Pancreas (tissue), 10 donors: ENCODE measurements around the gene SMARCA4. TPM values are rescaled to one million over a fixed set of nuclear protein-coding genes. Genes with fewer than 3 reads are reported as not detected.

Source experiments
- ATAC-seq, 4 donors: fragments of 200-7000 bp; cut with Tn5 transposase; one replicate each; pipeline versions ENCODE4 v1.8.0 to v1.9.1; 2020; ENCODE audit warnings: mild to moderate bottlenecking in 4 of 4, moderate library complexity in 4 of 4
- DNase-seq, 6 donors: peaks; one replicate each; pipeline ENCODE4 v3.0.0-alpha.2; 2020
- FAIRE-seq: peaks from 2 replicates; lab custom pipeline; 2012; peaks lifted over from hg19 to GRCh38; lab: Jason Lieb, UNC
- H3K27ac ChIP-seq, 4 donors: fragments of 200-600 bp; sonication (generic); 1 replicate in 3 of 4; 2 replicates in 1 of 4; pipeline versions ENCODE4 v1.5.0 to v1.8.0; 2020
- H3K27me3 ChIP-seq, 4 donors: fragments of 200-600 bp; one replicate each; pipeline ENCODE4 v1.8.0; 2021
- H3K36me3 ChIP-seq, 3 donors: fragments of 200-600 bp; sonication (generic) in 1 of 3; one replicate each; pipeline versions ENCODE4 v1.5.0 to v1.8.0; 2020 to 2021
- H3K4me1 ChIP-seq, 3 donors: fragments of 200-600 bp; one replicate each; pipeline ENCODE4 v1.8.0; 2021
- H3K4me3 ChIP-seq, 4 donors: fragments of 200-600 bp; sonication (generic) in 2 of 4; one replicate each; pipeline versions ENCODE4 v1.5.0 to v1.8.0; 2020 to 2021
- H3K9me3 ChIP-seq, 4 donors: fragments of 200-600 bp; one replicate each; pipeline ENCODE4 v1.8.0; 2021
- CTCF ChIP-seq, 4 donors: fragments of 200-600 bp; sonication (generic) in 3 of 4; IDR thresholded peaks; one replicate each; pipeline versions ENCODE4 v1.5.0 to v1.8.0; 2021; ENCODE audit warnings: antibody characterized with exemption in 4 of 4
- WGBS, 2 donors: extraction: QIAGEN DNeasy Blood & Tissue Kit; methylation state at CpG; one replicate each; pipeline ENCODE4 v1.1.7; 2013; 5-methylcytosine and 5-hydroxymethylcytosine counted together
- intact Hi-C, 3 donors: fragments of 100-400 bp; cut with DNase I; formaldehyde crosslinking; loops; one replicate each; pipeline versions ENCODE4 v1.11.1 to v1.14.2; 2022
- polyA plus RNA-seq, 2 donors: library from polyadenylated mRNA; stranded (reverse); fragments of 200-250 nt; gene quantifications; one replicate each; pipeline ENCODE4 v1.2.3, GENCODE V29; 2013
- total RNA-seq, 6 donors: library from RNA; stranded (reverse); fragmentation: NEBNext Ultra II Directional in 4 of 6; extraction: Animal tissue kit (Norgen Biotek cat#: 25700) in 4 of 6; gene quantifications; one replicate each; pipeline versions ENCODE4 v1.2.1 to v1.2.4, GENCODE V29; 2021 to 2023
- donor health status: healthy with polysubstance abuse.
- donor health status: DM: no; HTN: no; CAD: no; lungs with moderate emphysema.
- donor health status: DM: no; HTN: no; CAD: no.
- donor health status: control.
- donor health status: control.
- donor health status: Bipolar disorder and iron deficiency.
- donor health status: DM: yes; HTN: yes; CAD: no.
- donor health status: DM: no; HTN: no; CAD: no.
- donor health status: DM: no; HTN: no; CAD: no.
- donor health status: DM: yes; HTN: yes; CAD: no.

Gene SMARCA4
- total and polyA plus RNA-seq, 8 donors = 28.7 to 77.8 (median 42.9) TPM

DNA sequence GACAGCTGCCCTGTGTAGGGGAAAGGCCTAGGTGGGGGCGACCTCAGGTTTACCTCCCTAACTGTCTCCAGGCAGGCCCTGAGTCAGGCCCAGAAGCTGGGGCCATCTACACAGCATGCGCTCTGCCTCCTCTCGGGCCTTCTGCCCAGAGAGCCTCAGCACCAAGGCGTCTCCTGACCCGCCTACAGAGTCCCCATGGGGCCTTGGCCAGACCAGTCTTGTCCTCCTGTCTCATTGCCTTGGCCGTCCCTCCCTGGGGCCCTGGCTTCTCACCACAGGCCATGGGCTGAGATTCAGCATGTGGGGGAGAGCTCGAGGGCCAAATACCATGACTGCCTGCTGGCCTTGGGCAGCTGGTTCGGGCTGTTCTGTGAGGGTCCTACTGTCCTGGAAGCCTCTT, 59.0 kb downstream of the SMARCA4 start:
- WGBS, 2 donors = 90 to 93% methylated on average over 8 of the region's 8 CpGs
- TF ChIP-seq CTCF (IDR thresholded peaks at IDR 0.05) = no peak
- Histone ChIP-seq H3K36me3 (peaks cover 0 to 66% (median 24%) of the 10 kb centered on the region in 3 donors), H3K9me3 (no peaks in the 10 kb centered on the region), H3K4me1 (no peaks in the 10 kb centered on the region), H3K4me3 (no peak overlapping the region), H3K27ac (no peak overlapping the region), H3K27me3 (no peaks in the 10 kb centered on the region)
- peak in 3 of 4 donors; percentile 14 to 26 (median 15) for ATAC-seq
- intact Hi-C loops = loop anchor here in 1 of 3 donors (10.0 kb wide), 1 partner anchor 85 kb away; no protein-coding TSS in a partner anchor
- FAIRE-seq = no peak
- DNase-seq = no peak

DNA sequence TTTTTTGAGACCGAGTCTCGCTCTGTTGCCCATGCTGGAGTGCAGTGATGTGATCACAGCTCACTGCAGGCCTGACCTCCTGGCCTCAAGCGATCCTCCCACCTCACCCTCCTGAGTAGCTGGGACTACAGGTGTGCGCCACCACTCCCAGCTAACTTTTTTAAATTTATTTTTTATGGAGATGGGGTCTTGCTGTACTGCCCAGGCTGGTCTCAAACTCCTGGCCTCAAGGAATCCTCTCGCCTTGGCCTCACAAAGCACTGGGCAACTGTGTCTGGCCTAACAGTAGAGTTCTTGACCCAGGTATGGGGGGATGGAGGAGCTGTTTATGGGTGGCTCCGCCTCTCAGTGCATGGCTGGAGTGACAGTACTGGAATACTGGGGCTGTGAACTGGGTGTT, 59.6 kb downstream of the SMARCA4 start:
- Histone ChIP-seq H3K9me3 (no peaks in the 10 kb centered on the region), H3K4me3 (no peak overlapping the region), H3K36me3 (peaks cover 0 to 66% (median 24%) of the 10 kb centered on the region in 3 donors), H3K27ac (no peak overlapping the region), H3K4me1 (no peaks in the 10 kb centered on the region), H3K27me3 (no peaks in the 10 kb centered on the region)
- ATAC-seq (no peak), FAIRE-seq (no peak), DNase-seq (no peak)
- TF ChIP-seq CTCF (IDR thresholded peaks at IDR 0.05) = no peak
- intact Hi-C loops = loop anchor here in 1 of 3 donors (10.0 kb wide), 1 partner anchor 86 kb away; no protein-coding TSS in a partner anchor
- 96 to 98% methylated on average over 6 of the region's 6 CpGs for WGBS, 2 donors

DNA sequence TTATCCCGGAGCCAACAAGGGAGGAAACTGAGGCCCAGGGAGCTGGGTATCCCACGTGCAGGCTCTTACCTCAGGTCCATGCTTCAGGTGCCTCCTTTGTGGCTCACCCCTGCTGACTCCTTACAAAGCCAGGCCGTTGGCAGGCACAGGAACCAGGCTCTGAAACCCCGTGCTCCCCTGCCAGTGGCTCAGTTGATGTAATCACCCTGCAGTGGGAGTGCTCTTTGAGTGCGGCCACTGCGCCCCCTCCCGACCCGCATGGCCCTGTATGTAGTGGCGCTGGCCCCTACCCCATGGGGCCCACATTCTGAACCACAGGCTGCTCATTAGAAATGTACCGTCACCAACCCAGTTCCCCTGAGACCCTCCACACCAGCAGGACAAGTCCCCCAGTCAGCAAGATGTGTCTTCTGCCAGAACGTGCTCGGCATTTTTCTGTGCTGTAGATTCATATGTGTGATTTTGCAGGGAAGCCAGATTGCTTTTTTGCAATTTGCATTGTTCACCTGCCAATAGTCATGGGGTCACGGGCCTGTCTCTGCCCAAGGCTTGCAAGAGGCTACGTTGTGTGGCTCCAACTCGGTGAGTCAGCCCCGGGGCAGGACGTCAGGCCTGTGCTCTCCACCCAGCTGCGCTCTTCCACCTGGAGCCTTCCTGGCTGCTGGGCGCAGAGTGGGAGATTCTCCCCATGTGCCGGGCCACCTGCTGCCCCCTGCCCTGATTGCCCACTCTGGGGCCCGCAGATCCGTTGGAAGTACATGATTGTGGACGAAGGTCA, 60.3 kb downstream of the SMARCA4 start:
- 92 to 97% methylated on average over 23 of the region's 23 CpGs for WGBS, 2 donors
- ATAC-seq = no peak
- H3K36me3 ChIP-seq = peaks cover 0 to 73% (median 27%) of the 10 kb centered on the region in 3 donors

GRCh38 chr19:11021760-11022144, 60.9 kb downstream of the SMARCA4 start:
- 93 to 94% methylated on average over 15 of the region's 15 CpGs for WGBS, 2 donors
- no peaks in the 10 kb centered on the region for H3K27me3 ChIP-seq
- H3K9me3 ChIP-seq = no peaks in the 10 kb centered on the region
- H3K4me1 ChIP-seq = no peaks in the 10 kb centered on the region
- DNase-seq = no peak
- intact Hi-C loops = loop anchor here in 1 of 3 donors (10.0 kb wide), 1 partner anchor 87 kb away; no protein-coding TSS in a partner anchor
- TF ChIP-seq CTCF (IDR thresholded peaks at IDR 0.05) = no peak
- ATAC-seq = no peak
- H3K27ac ChIP-seq = no peak overlapping the region
- H3K36me3 ChIP-seq = peaks cover 0 to 74% (median 27%) of the 10 kb centered on the region in 3 donors
- no peak overlapping the region for H3K4me3 ChIP-seq
- FAIRE-seq = no peak

More for the DNA sequence above, 60.3 kb downstream of the SMARCA4 start:
- Histone ChIP-seq H3K27ac (no peak overlapping the region), H3K4me1 (no peaks in the 10 kb centered on the region), H3K27me3 (no peaks in the 10 kb centered on the region), H3K9me3 (no peaks in the 10 kb centered on the region), H3K4me3 (no peak overlapping the region)
- TF ChIP-seq CTCF (IDR thresholded peaks at IDR 0.05) = no peak
- no peak for FAIRE-seq
- no peak for DNase-seq
- intact Hi-C loops = loop anchor here in 1 of 3 donors (10.0 kb wide), 1 partner anchor 86 kb away; no protein-coding TSS in a partner anchor
